RWPE1 (cell line): Measurements from ENCODE around the gene FBXO45.

Experiments used
- CTCF ChIA-PET: fragments of 350-600 bp; sonication (Branson Sonifier 250); formaldehyde crosslinking; extraction: SDS; loops from one replicate; lab custom pipeline; 2021; lab: Yijun Ruan, JAX
- POLR2A ChIA-PET: fragments of 400-600 bp; formaldehyde crosslinking; extraction: SDS; loops from one replicate; lab custom pipeline; 2020; ENCODE audit warnings: antibody characterized with exemption; ENCODE audit not compliant: low non-redundant PET; lab: Yijun Ruan, JAX
- DNase-seq: peaks from one replicate; pipeline ENCODE4 v3.0.0; 2012; ENCODE audit warnings: low spot score
- H3K27ac ChIP-seq: fragments of 450-650 bp; 2 replicates; pipeline ENCODE4 v1.5.1; 2017
- CTCF ChIP-seq: fragments of 450-650 bp; conservative IDR thresholded peaks from 2 replicates; pipeline ENCODE4 v1.5.1; 2017; ENCODE audit warnings: low read depth, mild to moderate bottlenecking

The FBXO45 gene

GRCh38 chr3:196525141-196525540 lies 43.3 kb upstream of the FBXO45 start:
- no peak for TF ChIP-seq CTCF
- no peak overlapping the region for H3K27ac ChIP-seq
- ChIA-PET CTCF (no interaction called here), POLR2A (no interaction called here)
- DNase-seq = no peak

- DNase-seq = peak; percentile 60
- peak overlapping the region; percentile 82 for H3K27ac ChIP-seq
- ChIA-PET CTCF (interaction anchor here (0.6 to 1.2 kb wide), 10 partner anchors 8 to 521 kb away, joined by 3 to 6 read pairs (median 4); no protein-coding TSS in a partner anchor), POLR2A (interaction anchor here (0.6 to 1.8 kb wide), 2 partner anchors 40 to 184 kb away, joined by 5 to 9 read pairs; partner anchors contain the start of genes CEP19, FBXO45, PIGX and WDR53)
- TF ChIP-seq CTCF = peak; percentile 95
These were observed 39.7 kb upstream of the FBXO45 start for GRCh38 chr3:196528639-196529233.

GRCh38 chr3:196531418-196531817 lies 37.0 kb upstream of the FBXO45 start:
- CTCF ChIA-PET = interaction anchor here (0.5 kb wide), 1 partner anchor 188 kb away, joined by 4 read pairs; no protein-coding TSS in a partner anchor
- DNase-seq = no peak
- POLR2A ChIA-PET = no interaction called here
- no peak for TF ChIP-seq CTCF
- H3K27ac ChIP-seq = no peak overlapping the region

GRCh38 chr3:196533260-196533681 lies 35.2 kb upstream of the FBXO45 start:
- DNase-seq = no peak
- POLR2A ChIA-PET = no interaction called here
- TF ChIP-seq CTCF = no peak
- CTCF ChIA-PET = no interaction called here
- no peak overlapping the region for H3K27ac ChIP-seq

- ChIA-PET CTCF (interaction anchor here (0.6 to 1.0 kb wide), 6 partner anchors 8 to 411 kb away, joined by 3 to 8 read pairs (median 4); no protein-coding TSS in a partner anchor), POLR2A (no interaction called here)
- DNase-seq = peak; percentile 37
- peak; percentile 80 for TF ChIP-seq CTCF
- peak overlapping the region; percentile 37; the same call in 1 of the 2 replicates for H3K27ac ChIP-seq
These were observed 31.0 kb upstream of the FBXO45 start for GRCh38 chr3:196537319-196537984.

- POLR2A ChIA-PET = no interaction called here
These were observed 26.6 kb upstream of the FBXO45 start for GRCh38 chr3:196541684-196542445.

More at GRCh38 chr3:196541684-196542445, 26.6 kb upstream of the FBXO45 start:
- no peak overlapping the region for H3K27ac ChIP-seq
- no peak for DNase-seq
- CTCF ChIA-PET = no interaction called here
- TF ChIP-seq CTCF = no peak
